Rectal smooth muscle tissue (tissue), 1 donor: Measurements from ENCODE around the gene AGPS.

Experiments used
- H3K27ac ChIP-seq: one replicate; pipeline ENCODE4 v1.7.0; 2013; ENCODE audit warnings: low read depth, low read length, inconsistent platforms
- H3K27me3 ChIP-seq: one replicate; pipeline ENCODE4 v1.7.0; 2013; ENCODE audit warnings: low read length; ENCODE audit not compliant: control insufficient read depth, insufficient read depth
- H3K36me3 ChIP-seq: one replicate; pipeline ENCODE4 v1.7.0; 2013; ENCODE audit warnings: low read length; ENCODE audit not compliant: control insufficient read depth, insufficient read depth
- H3K4me1 ChIP-seq: one replicate; pipeline ENCODE4 v1.7.0; 2013; ENCODE audit warnings: low read length; ENCODE audit not compliant: control insufficient read depth, insufficient read depth
- H3K4me3 ChIP-seq: one replicate; pipeline ENCODE4 v1.7.0; 2013; ENCODE audit warnings: low read length
- H3K9ac ChIP-seq: one replicate; pipeline ENCODE4 v1.7.0; 2013; ENCODE audit warnings: low read length

The AGPS gene

GRCh38 chr2:177528351-177528933 is 135.9 kb downstream of the AGPS start:
- no peaks in the 10 kb centered on the region for H3K36me3 ChIP-seq
- no peaks in the 10 kb centered on the region for H3K27me3 ChIP-seq
- H3K4me1 ChIP-seq, result no peaks in the 10 kb centered on the region
- H3K27ac ChIP-seq, result no peak overlapping the region
- H3K9ac ChIP-seq, result no peak overlapping the region
- no peak overlapping the region for H3K4me3 ChIP-seq

DNA sequence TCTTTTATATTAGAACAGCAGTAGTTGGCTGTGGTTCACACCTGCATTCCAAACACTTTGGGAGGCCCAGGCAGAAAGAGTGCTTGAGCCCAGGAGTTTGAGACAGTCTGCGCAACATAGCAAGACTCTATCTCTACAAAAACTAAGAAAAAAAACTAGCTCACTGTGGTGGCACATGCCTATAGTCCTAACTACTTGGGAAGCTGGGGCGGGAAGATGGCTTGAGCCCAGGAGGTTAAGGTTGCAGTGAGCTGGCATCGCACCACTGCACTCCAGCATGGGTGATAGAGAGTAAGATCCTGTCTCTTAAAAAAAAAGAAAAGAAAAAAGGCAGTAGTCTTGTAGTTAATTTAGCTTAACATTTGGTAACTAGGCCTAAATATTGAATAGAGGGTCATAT is 136.6 kb downstream of the AGPS start:
- Histone ChIP-seq H3K27me3 (no peaks in the 10 kb centered on the region), H3K9ac (no peak overlapping the region), H3K36me3 (no peaks in the 10 kb centered on the region), H3K4me1 (no peaks in the 10 kb centered on the region), H3K4me3 (no peak overlapping the region), H3K27ac (no peak overlapping the region)

DNA sequence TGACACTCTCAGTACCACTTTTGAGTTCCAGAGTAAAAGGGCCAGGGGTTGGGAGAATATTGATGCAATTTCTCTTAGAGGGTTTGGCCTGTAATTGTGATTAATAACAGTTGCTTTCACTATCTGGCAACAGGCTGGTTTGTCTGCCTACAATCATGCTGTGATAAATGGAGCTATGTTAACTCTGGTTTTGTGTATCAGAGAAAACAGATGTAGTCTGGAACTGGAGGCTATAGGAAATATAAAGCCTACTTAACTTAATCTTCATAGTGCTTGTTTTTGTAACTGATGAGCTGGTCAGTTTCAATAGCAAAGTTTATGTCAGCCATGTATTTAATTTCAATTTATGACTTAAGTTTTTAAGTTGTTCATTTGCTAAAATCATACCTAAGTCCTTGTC is 138.0 kb downstream of the AGPS start:
- Histone ChIP-seq H3K4me1 (no peaks in the 10 kb centered on the region), H3K27me3 (no peaks in the 10 kb centered on the region), H3K27ac (no peak overlapping the region)

GRCh38 chr2:177531706-177532105 is 139.1 kb downstream of the AGPS start:
- no peaks in the 10 kb centered on the region for H3K36me3 ChIP-seq
- H3K27me3 ChIP-seq, result no peaks in the 10 kb centered on the region
- no peak overlapping the region for H3K27ac ChIP-seq
- H3K4me1 ChIP-seq, result no peaks in the 10 kb centered on the region
- no peak overlapping the region for H3K4me3 ChIP-seq
- H3K9ac ChIP-seq, result no peak overlapping the region

More for the DNA sequence above, 138.0 kb downstream of the AGPS start:
- no peak overlapping the region for H3K9ac ChIP-seq
- no peak overlapping the region for H3K4me3 ChIP-seq
- no peaks in the 10 kb centered on the region for H3K36me3 ChIP-seq

DNA sequence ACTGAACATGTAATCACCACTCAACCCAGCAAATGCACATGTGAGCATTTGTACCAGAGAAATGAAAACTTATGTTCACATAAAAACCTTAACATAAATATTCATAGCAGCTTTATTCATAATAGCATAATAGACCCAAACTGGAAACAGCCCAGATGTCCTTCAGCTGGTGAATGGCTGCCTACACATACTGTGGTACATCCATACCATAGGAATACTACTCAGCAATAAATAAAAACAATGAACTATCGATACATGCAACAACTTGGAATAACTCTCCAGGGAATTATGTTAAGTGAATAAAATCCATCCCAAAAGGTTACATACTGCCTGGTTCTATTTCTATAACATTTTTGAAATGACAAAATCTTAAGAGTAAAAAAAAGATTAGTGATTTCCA is 140.0 kb downstream of the AGPS start:
- Histone ChIP-seq H3K4me3 (no peak overlapping the region), H3K27ac (no peak overlapping the region), H3K4me1 (no peaks in the 10 kb centered on the region), H3K36me3 (no peaks in the 10 kb centered on the region), H3K9ac (no peak overlapping the region), H3K27me3 (no peaks in the 10 kb centered on the region)

DNA sequence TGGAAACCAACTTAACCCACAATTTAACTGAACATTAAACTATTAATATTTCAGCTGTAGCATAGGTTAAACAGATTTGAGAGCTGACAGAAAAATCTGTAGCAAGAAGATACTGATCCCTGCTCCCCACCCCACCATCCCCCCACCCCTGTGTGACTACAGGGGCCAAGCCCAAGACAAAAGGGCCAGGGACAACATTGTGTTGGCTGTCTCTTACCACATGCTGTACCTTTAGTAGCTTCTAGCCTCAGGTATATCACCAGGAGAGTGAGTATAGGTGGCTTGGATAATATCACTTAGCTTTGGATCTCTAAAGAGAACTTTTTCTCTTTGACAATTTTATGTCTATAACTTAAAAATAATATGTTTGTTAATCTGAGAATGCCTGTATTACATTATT is 140.7 kb downstream of the AGPS start:
- Histone ChIP-seq H3K4me1 (no peaks in the 10 kb centered on the region), H3K27ac (no peak overlapping the region), H3K4me3 (no peak overlapping the region), H3K36me3 (no peaks in the 10 kb centered on the region), H3K27me3 (no peaks in the 10 kb centered on the region), H3K9ac (no peak overlapping the region)

DNA sequence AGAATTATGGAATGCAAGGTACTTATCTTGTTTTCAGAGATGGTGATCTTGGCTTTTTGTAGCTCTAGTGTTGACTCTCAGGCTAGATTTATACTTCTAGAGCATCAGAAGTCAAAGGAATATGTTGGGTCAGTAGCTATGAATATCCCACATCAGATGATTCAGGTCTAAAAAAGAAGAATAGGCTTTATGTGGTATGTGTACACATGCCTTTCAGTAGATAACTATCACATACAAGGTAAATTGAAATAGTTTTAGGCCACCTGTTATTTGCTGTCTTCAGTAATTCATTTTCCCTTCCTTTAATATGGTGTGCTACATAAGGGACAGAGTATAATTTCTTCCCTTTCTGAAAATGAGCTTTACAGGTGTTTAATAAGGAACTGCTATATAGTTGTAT is 142.4 kb downstream of the AGPS start:
- H3K36me3 ChIP-seq, result no peaks in the 10 kb centered on the region
- H3K4me1 ChIP-seq, result no peaks in the 10 kb centered on the region
- no peaks in the 10 kb centered on the region for H3K27me3 ChIP-seq

GRCh38 chr2:177535958-177536504 is 143.5 kb downstream of the AGPS start:
- no peaks in the 10 kb centered on the region for H3K27me3 ChIP-seq
- H3K4me1 ChIP-seq, result no peaks in the 10 kb centered on the region
- H3K4me3 ChIP-seq, result no peak overlapping the region
- H3K9ac ChIP-seq, result no peak overlapping the region
- H3K36me3 ChIP-seq, result no peaks in the 10 kb centered on the region
- H3K27ac ChIP-seq, result no peak overlapping the region

More for the DNA sequence above, 142.4 kb downstream of the AGPS start:
- Histone ChIP-seq H3K9ac (no peak overlapping the region), H3K27ac (no peak overlapping the region), H3K4me3 (no peak overlapping the region)

DNA sequence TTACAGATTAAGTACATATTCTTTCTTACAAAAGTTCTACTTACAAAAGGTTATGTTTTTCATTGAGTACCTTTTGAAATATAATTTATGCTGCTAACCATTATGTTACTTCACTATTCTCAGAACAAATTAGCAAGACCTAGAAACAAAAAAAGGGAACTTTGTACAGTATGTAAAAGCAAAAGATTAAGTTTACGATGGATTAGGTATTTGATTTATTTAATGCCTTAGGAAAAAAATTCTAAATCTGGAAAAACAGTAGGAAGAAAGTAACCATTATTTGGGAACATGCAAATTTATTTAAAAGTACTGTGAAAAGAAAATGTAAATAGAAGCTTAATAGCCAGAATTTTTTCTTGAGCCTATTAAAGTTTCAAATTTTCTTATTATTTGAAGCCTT is 144.6 kb downstream of the AGPS start:
- H3K4me1 ChIP-seq, result no peaks in the 10 kb centered on the region
- no peak overlapping the region for H3K4me3 ChIP-seq
- H3K27ac ChIP-seq, result no peak overlapping the region
- no peaks in the 10 kb centered on the region for H3K27me3 ChIP-seq
- no peak overlapping the region for H3K9ac ChIP-seq
- no peaks in the 10 kb centered on the region for H3K36me3 ChIP-seq

- Histone ChIP-seq H3K4me1 (no peaks in the 10 kb centered on the region), H3K36me3 (no peaks in the 10 kb centered on the region), H3K27me3 (no peaks in the 10 kb centered on the region), H3K27ac (no peak overlapping the region), H3K4me3 (no peak overlapping the region), H3K9ac (no peak overlapping the region)
These were observed 145.1 kb downstream of the AGPS start for GRCh38 chr2:177537636-177538035.

DNA sequence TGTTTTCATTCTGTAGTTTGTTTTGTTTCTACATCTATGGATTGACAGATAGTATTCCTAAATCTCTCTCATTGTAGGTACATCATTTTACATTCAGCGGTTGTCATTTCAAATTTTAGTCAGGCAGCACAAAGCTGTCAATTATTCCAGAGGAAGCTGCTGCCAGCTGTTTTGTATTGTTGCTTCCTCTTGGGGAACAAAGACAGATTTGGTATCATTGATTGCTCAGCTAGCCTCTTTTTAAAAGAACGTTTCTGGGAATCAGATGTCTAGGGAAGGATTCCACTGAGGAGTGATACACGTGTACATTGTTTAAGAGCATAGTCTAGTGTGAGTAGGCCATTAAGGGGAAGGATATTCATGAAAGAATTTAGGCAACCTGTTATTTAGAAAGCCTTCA is 145.8 kb downstream of the AGPS start:
- no peak overlapping the region for H3K27ac ChIP-seq
- no peaks in the 10 kb centered on the region for H3K36me3 ChIP-seq
- H3K9ac ChIP-seq, result no peak overlapping the region
- H3K27me3 ChIP-seq, result no peaks in the 10 kb centered on the region
- no peak overlapping the region for H3K4me3 ChIP-seq
- H3K4me1 ChIP-seq, result no peaks in the 10 kb centered on the region

DNA sequence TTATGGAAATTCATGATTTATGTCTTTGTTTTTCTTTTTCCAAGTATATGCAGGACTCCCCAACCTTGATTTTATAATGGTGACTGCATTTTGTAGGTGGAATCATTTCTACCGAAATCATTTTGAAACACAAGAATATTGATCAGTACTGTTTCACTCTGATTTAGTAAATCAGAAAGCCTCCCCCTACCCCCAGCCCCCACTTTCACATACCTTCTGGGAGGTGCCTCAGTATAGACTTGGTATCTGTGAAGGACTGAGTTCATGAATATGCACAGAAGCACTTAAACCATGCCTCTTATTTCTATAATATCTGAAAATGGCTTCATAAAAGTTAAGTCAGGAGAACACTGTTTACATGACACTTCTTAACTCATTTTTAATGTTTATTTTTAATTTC is 147.7 kb downstream of the AGPS start:
- Histone ChIP-seq H3K9ac (no peak overlapping the region), H3K27me3 (no peaks in the 10 kb centered on the region), H3K36me3 (no peaks in the 10 kb centered on the region), H3K4me3 (no peak overlapping the region), H3K4me1 (no peaks in the 10 kb centered on the region), H3K27ac (no peak overlapping the region)

DNA sequence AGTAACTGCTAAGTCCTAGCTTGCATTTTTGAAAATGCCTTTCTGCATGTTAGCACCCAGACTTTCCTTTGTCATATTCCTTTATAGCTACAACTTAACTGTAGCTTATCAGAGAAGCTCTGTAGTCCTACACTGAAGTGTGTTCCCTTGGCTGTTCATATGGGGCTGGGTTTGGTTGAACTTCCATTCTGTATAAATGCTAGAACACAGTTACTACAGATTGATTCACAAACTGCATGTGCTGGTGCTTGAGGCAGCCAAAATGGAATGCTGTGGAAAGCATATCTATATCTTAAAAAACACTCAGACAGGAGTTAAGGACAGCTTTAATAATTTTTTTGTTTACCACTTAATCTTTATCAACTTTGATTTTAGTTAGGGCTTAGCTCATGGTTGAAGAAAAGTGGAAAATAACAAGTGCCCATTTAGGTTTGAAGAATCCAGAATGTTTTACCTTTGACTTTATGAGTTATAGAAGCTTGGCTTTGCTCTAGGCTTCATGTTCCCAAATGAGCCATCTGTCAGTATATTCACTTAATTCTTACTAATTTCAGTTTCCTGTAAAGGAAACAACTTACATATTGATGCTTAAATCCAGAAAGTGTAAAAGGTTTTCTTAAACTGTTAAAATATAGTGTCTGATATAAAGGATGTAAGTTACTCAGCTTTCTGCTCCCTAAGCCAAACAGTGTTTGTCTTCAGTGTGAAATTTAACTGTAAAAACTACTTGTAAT is 148.9 kb downstream of the AGPS start:
- Histone ChIP-seq H3K4me1 (no peaks in the 10 kb centered on the region), H3K27ac (no peak overlapping the region), H3K4me3 (no peak overlapping the region), H3K36me3 (no peaks in the 10 kb centered on the region), H3K9ac (no peak overlapping the region), H3K27me3 (no peaks in the 10 kb centered on the region)
